Trophoblast cell (in vitro differentiated cells and primary cell): Measurements from ENCODE around the gene CCNK.

Experiments
- DNase-seq, 2 donors: peaks; one replicate each; pipeline ENCODE4 v3.0.0-alpha.2; 2016
- H2AFZ ChIP-seq: 2 replicates; pipeline ENCODE4 v1.6.1; 2013; ENCODE audit warnings: low read length, moderate library complexity, mild to moderate bottlenecking; ENCODE audit not compliant: insufficient read depth, poor library complexity
- H2AK5ac ChIP-seq: 2 replicates; pipeline ENCODE4 v1.6.1; 2013; ENCODE audit warnings: mild to moderate bottlenecking, low read length
- H2BK120ac ChIP-seq: 2 replicates; pipeline ENCODE4 v1.6.1; 2013; ENCODE audit warnings: low read length, mild to moderate bottlenecking, moderate library complexity; ENCODE audit not compliant: insufficient read depth, poor library complexity
- H2BK12ac ChIP-seq: 2 replicates; pipeline ENCODE4 v1.6.1; 2013; ENCODE audit warnings: mild to moderate bottlenecking, low read length, moderate library complexity
- H2BK5ac ChIP-seq: 2 replicates; pipeline ENCODE4 v1.6.1; 2013; ENCODE audit warnings: low read length, low read depth, moderate library complexity, mild to moderate bottlenecking; ENCODE audit not compliant: poor library complexity
- H3K14ac ChIP-seq: 2 replicates; pipeline ENCODE4 v1.6.1; 2013; ENCODE audit warnings: mild to moderate bottlenecking, low read length
- H3K18ac ChIP-seq: 2 replicates; pipeline ENCODE4 v1.6.1; 2013; ENCODE audit warnings: mild to moderate bottlenecking, low read length
- H3K23ac ChIP-seq: 2 replicates; pipeline ENCODE4 v1.6.1; 2013; ENCODE audit warnings: low read length
- H3K27ac ChIP-seq: 2 replicates; pipeline ENCODE4 v1.5.1; 2013; ENCODE audit warnings: low read depth, mild to moderate bottlenecking, inconsistent platforms, low read length, moderate library complexity
- H3K27me3 ChIP-seq: 2 replicates; pipeline ENCODE4 v1.6.1; 2013; ENCODE audit warnings: inconsistent platforms, mild to moderate bottlenecking, low read length, moderate library complexity; ENCODE audit not compliant: insufficient read depth
- H3K36me3 ChIP-seq, 2 experiments: 1 replicate in 1 of 2; 2 replicates in 1 of 2; pipeline ENCODE4 v1.6.1; 2013; ENCODE audit warnings: low read length in 2 of 2, mild to moderate bottlenecking in 2 of 2, moderate library complexity in 1 of 2; ENCODE audit not compliant: insufficient read depth in 2 of 2, control insufficient read depth in 1 of 2
- H3K4ac ChIP-seq: 2 replicates; pipeline ENCODE4 v1.6.1; 2013; ENCODE audit warnings: low read depth, mild to moderate bottlenecking, low read length, moderate library complexity
- H3K4me1 ChIP-seq, 2 experiments: 1 replicate in 1 of 2; 2 replicates in 1 of 2; pipeline ENCODE4 v1.6.1; 2013; ENCODE audit warnings: low read length in 2 of 2, mild to moderate bottlenecking in 2 of 2, moderate library complexity in 1 of 2; ENCODE audit not compliant: insufficient read depth in 2 of 2, control insufficient read depth in 1 of 2
- H3K4me2 ChIP-seq: 2 replicates; pipeline ENCODE4 v1.6.1; 2013; ENCODE audit warnings: inconsistent platforms, mild to moderate bottlenecking, low read length, moderate library complexity
- H3K4me3 ChIP-seq: 2 replicates; pipeline ENCODE4 v1.5.1; 2013; ENCODE audit warnings: mild to moderate bottlenecking, low read depth, low read length, inconsistent platforms
- H3K79me1 ChIP-seq: one replicate; pipeline ENCODE4 v1.6.1; 2013; ENCODE audit warnings: low read length
- H3K79me2 ChIP-seq: 2 replicates; pipeline ENCODE4 v1.6.1; 2013; ENCODE audit warnings: low read length, mild to moderate bottlenecking; ENCODE audit not compliant: control insufficient read depth, insufficient read depth, poor library complexity
- H3K9ac ChIP-seq: 2 replicates; pipeline ENCODE4 v1.6.1; 2013; ENCODE audit warnings: mild to moderate bottlenecking, low read length
- H3K9me3 ChIP-seq: 2 replicates; pipeline ENCODE4 v1.6.1; 2013; ENCODE audit warnings: low read depth, mild to moderate bottlenecking, control low read depth, inconsistent platforms, low read length; ENCODE audit not compliant: insufficient read depth
- H4K12ac ChIP-seq: 2 replicates; pipeline ENCODE4 v1.6.1; 2013; ENCODE audit warnings: low read depth, mild to moderate bottlenecking, low read length, moderate library complexity
- H4K8ac ChIP-seq: 2 replicates; pipeline ENCODE4 v1.6.1; 2013; ENCODE audit warnings: low read depth, mild to moderate bottlenecking, low read length, moderate library complexity
- H4K91ac ChIP-seq: one replicate; pipeline ENCODE4 v1.6.1; 2013; ENCODE audit warnings: low read depth, mild to moderate bottlenecking, low read length, moderate library complexity
- WGBS: extraction: QIAGEN DNeasy Blood & Tissue Kit; methylation state at CpG from one replicate; pipeline ENCODE4 v1.1.7; 2013; ENCODE audit warnings: missing lambda C conversion rate; ENCODE audit not compliant: insufficient read length, insufficient coverage; ENCODE audit errors: extremely low coverage; 5-methylcytosine and 5-hydroxymethylcytosine counted together

Gene CCNK

GRCh38 chr14:99479160-99479905 lies 1.9 kb upstream of the CCNK start:
- WGBS: no CpG with 5 or more reads among the region's 18 CpGs
- Histone ChIP-seq H3K4ac (peak overlapping the region; percentile 95), H2BK12ac (no peak overlapping the region), H4K12ac (no peak overlapping the region), H3K18ac (peak overlapping the region; percentile 91), H4K8ac (peak overlapping the region; percentile 82), H2AK5ac (no peak overlapping the region), H4K91ac (peak overlapping the region; percentile 88), H3K36me3 (no peaks in the 10 kb centered on the region), H3K9ac (peak overlapping the region; percentile 75), H2BK120ac (no peak overlapping the region), H3K14ac (peak overlapping the region; percentile 95), H3K9me3 (no peaks in the 10 kb centered on the region), H2AFZ (peak overlapping the region; percentile 95), H3K27me3 (no peaks in the 10 kb centered on the region), H3K27ac (no peak overlapping the region), H3K4me2 (peak overlapping the region; percentile 97), H3K4me3 (peak overlapping the region; percentile 98), H3K23ac (no peak overlapping the region), H3K79me2 (peaks cover 27% of the 10 kb centered on the region), H3K4me1 (peaks cover 3 to 14% of the 10 kb centered on the region in 2 experiments), H2BK5ac (peak overlapping the region; percentile 77), H3K79me1 (peaks cover 12% of the 10 kb centered on the region)
- no peak for DNase-seq

GRCh38 chr14:99479906-99480869 lies 1.0 kb upstream of the CCNK start, which contains the start of gene SETD3:
TSS of gene SETD3 (minus strand) at chr14:99480859. CDS start at chr14:99465805, 15,054 bp downstream.
- Histone ChIP-seq H2AK5ac (peak within 1 kb of the TSS; percentile 74), H3K9me3 (no peaks in the 10 kb centered on the region), H2BK12ac (peak within 1 kb of the TSS; percentile 30), H3K27me3 (no peaks in the 10 kb centered on the region), H3K36me3 (no peaks in the 10 kb centered on the region), H4K91ac (peak within 1 kb of the TSS; percentile 88), H4K8ac (peak within 1 kb of the TSS; percentile 94), H3K4me1 (peaks cover 3 to 12% of the 10 kb centered on the region in 2 experiments), H3K14ac (peak within 1 kb of the TSS; percentile 95), H3K27ac (peak within 1 kb of the TSS; percentile 91), H3K4me2 (peak within 1 kb of the TSS; percentile 97), H2BK5ac (peak within 1 kb of the TSS; percentile 77), H4K12ac (peak within 1 kb of the TSS; percentile 83), H3K9ac (peak within 1 kb of the TSS; percentile 75), H3K23ac (peak within 1 kb of the TSS; percentile 99), H3K79me2 (peaks cover 27% of the 10 kb centered on the region), H3K18ac (peak within 1 kb of the TSS; percentile 91), H2BK120ac (peak within 1 kb of the TSS; percentile 44), H2AFZ (peak within 1 kb of the TSS; percentile 95), H3K79me1 (peaks cover 12% of the 10 kb centered on the region), H3K4me3 (peak within 1 kb of the TSS; percentile 98), H3K4ac (peak within 1 kb of the TSS; percentile 95)
- WGBS: no CpG with 5 or more reads among the region's 122 CpGs
- peak in 1 of 2 donors; percentile 50 for DNase-seq

DNA sequence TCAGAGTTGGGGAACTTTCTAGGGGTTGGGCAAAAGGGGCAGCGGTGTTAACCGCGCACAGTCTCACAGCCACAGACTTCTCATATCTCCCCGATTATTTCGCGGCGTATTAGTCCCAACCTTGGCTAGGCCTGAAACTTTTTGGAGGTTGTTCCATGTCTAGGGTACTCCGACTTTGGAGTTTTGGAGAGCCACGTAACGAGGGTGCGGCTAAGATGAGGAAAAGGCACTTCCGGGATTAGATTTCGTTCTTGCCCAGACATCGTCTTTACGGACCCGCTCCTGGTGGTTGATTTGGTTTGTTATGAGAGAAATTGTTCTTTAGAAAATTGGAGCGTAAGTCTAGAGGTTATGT lies 513 bp downstream of the CCNK start:
- Histone ChIP-seq H2AK5ac (peak overlapping the region; percentile 74), H3K36me3 (no peaks in the 10 kb centered on the region), H2BK5ac (peak overlapping the region; percentile 15), H2BK120ac (peak overlapping the region; percentile 44), H3K79me2 (peaks cover 27% of the 10 kb centered on the region), H4K91ac (peak overlapping the region; percentile 76), H3K14ac (peak overlapping the region; percentile 14), H3K4me1 (peaks cover 3 to 11% of the 10 kb centered on the region in 2 experiments), H3K4me3 (peak overlapping the region; percentile 94), H3K9ac (peak overlapping the region; percentile 75), H3K27ac (peak overlapping the region; percentile 83), H3K79me1 (peaks cover 12% of the 10 kb centered on the region), H3K9me3 (no peaks in the 10 kb centered on the region), H2AFZ (peak overlapping the region; percentile 43), H4K12ac (peak overlapping the region; percentile 4), H3K27me3 (no peaks in the 10 kb centered on the region), H4K8ac (peak overlapping the region; percentile 94), H3K18ac (peak overlapping the region; percentile 9), H3K4me2 (peak overlapping the region; percentile 74), H3K4ac (peak overlapping the region; percentile 92), H2BK12ac (peak overlapping the region; percentile 5), H3K23ac (no peak overlapping the region)
- DNase-seq: peak; percentile 13 to 61
- no CpG with 5 or more reads among the region's 17 CpGs for WGBS

GRCh38 chr14:99484106-99484505 lies 2.9 kb downstream of the CCNK start:
- no peak overlapping the region for H3K9ac ChIP-seq
- no peaks in the 10 kb centered on the region for H3K9me3 ChIP-seq
- H3K23ac ChIP-seq: no peak overlapping the region
- peaks cover 12% of the 10 kb centered on the region for H3K79me1 ChIP-seq
- peaks cover 23% of the 10 kb centered on the region for H3K79me2 ChIP-seq
- no peaks in the 10 kb centered on the region for H3K36me3 ChIP-seq
- no peak overlapping the region for H3K18ac ChIP-seq
- no peak overlapping the region for H2AK5ac ChIP-seq
- no peak overlapping the region for H3K27ac ChIP-seq
- H4K12ac ChIP-seq: no peak overlapping the region
- WGBS: no CpG with 5 or more reads among the region's 2 CpGs
- H4K8ac ChIP-seq: no peak overlapping the region
- no peak overlapping the region for H2BK120ac ChIP-seq
- DNase-seq: no peak
- H2AFZ ChIP-seq: no peak overlapping the region
- peaks cover 3 to 7% of the 10 kb centered on the region in 2 experiments for H3K4me1 ChIP-seq
- H3K4me3 ChIP-seq: no peak overlapping the region
- H3K27me3 ChIP-seq: no peaks in the 10 kb centered on the region
- H3K4ac ChIP-seq: peak overlapping the region; percentile 98
- no peak overlapping the region for H2BK5ac ChIP-seq
- H2BK12ac ChIP-seq: no peak overlapping the region
- no peak overlapping the region for H4K91ac ChIP-seq
- no peak overlapping the region for H3K4me2 ChIP-seq
- no peak overlapping the region for H3K14ac ChIP-seq
